Hematopoietic multipotent progenitor cell (in vitro differentiated cells): ENCODE measurements around the gene TRAM2. TPM values are rescaled to one million over a fixed set of nuclear protein-coding genes. Genes with fewer than 3 reads are reported as not detected.
"Not testable (repeated sequence)": the region's sequence is repeated elsewhere in the genome, so short reads cannot be mapped to it uniquely, and the experiment has no call there.

Experiments used
- DNase-seq, 3 donors: peaks; one replicate each; pipeline ENCODE4 v3.0.0-alpha.2; 2011 to 2015; ENCODE audit warnings: low read depth in 2 of 3, low spot score in 2 of 3
- total RNA-seq: library from RNA; depleted of rRNA; stranded (reverse); fragments of >200 nt; gene quantifications from one replicate; pipeline ENCODE4 v1.2.3, GENCODE V29; 2012

TRAM2 gene
- total RNA-seq, 1 donor, result 8.6 TPM

DNA sequence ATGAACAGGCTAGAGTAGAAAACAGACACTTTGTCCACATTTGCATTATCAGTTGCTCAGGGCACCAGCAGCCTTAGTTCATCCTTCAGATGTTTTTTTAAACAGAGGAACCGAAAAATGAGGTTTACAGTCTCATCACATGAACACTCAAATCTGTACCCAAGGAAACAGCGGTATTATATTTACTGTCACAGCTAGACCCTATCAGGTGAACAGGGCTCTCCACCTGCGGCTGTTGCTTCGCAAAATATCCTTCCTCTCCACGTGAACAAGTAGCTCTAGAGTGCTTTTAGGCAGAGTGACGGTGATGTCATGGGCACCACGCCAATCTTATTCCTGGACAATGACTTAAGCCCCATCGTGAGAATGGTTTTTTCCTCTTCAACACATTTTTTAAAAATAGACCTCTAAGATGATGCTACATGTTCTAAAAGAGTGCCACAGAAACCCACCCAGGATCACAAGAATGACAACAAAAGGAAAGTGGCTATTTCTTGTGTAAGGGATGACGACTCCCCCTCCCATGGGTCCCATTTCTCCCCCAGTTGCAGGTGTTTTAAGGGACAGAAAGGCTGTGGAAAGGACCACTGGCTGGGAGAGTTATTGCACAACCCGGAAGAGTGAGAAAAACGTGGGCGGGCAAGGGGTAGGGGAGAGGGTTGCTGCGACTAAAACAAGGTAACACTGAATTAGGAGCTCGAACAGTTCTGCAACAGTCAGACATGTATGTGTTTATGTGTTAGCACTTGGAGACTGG is 79.0 kb downstream of the TRAM2 start:
- DNase-seq, result no peak

DNA sequence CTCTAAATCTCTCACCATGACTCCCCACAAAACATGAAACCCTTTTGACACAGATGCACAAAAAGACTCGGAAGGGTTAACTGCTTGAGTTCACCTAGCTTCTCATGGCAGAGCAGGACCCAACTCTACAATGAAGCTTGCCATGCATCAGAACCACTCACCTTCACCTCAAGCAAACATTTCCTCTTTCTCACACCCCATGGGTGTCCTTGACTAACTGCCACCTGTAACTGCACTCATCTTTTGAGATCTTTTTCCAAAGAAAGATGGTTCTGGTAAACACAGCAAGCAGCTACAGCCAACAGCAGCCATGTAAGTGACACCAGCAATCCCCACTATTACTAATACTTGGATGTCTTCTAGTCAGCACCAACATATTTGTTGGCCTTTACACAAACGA is 80.2 kb downstream of the TRAM2 start:
- no peak for DNase-seq

DNA sequence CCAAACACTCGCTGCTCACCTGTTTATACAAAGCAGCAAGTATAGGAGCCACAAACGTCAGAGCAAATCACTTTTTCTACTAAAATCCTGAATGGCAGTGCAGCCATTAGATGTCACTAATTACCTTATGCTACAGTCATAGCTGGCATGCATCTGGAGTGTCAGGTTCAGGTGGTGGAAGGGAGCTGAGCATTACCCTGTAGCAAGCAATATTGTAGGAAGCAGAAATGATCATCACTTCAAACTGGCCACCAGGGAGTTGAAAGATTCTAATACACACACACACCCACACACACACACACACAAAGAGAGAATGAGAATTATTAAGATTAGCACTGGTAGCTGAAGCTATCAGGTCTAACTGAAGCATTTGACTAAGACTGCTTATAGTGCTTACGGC is 80.9 kb downstream of the TRAM2 start:
- DNase-seq, result no peak

DNA sequence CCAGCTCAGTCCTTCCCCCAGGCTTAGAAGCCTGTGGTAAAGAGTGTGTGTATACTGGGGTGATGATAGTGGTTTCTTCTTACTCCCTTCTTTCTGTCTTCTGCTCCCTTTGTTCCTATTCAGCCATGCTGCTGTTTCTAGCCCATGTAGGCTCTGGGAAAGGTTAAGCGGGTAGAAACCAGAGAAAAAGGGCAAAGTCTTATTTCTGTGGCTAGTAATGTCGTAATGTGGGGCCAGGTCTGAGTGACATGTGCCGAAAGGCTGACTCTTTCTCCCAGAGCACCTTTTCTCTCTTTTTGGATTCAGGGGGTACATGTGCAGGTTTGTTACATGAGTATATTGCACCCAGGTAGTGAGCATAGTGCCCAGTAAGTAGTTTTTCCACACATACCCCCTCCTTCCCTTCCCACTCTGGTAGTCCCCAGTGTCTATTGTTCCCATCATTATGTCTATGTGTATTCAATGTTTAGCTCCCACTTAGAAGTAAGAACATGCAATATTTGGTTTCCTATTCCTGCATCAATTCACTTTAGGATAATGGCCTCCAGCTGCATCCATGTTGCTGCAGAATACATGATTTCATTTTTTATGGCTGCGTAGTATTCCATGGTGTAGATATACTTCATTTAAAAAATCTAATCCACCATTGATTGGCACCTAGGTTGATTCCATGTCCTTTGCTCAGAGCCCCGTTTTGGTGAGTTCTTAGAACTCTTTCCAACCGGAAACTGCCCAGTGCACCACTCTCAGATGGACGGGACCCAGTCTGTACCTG is 82.4 kb downstream of the TRAM2 start:
- DNase-seq, result no peak

DNA sequence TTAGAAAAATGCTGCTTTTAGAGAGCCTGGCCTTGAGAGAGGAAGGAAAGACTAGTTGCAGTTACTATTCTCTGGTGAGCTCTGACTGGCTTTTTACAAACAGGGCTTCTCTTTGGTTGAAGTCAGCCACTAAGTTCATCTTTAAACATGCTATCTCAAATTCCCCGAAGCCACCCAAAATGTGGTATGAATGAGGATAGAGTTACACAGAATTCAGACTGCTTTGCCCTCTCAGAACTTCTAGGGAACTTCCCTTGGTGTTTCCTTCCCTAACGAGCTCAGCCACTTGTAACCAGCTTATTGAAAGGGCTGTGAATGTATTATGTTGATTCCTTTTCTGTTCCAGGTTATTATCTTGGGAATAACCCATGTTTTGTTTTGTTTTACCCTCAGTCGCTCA is 83.2 kb downstream of the TRAM2 start:
- no peak for DNase-seq

DNA sequence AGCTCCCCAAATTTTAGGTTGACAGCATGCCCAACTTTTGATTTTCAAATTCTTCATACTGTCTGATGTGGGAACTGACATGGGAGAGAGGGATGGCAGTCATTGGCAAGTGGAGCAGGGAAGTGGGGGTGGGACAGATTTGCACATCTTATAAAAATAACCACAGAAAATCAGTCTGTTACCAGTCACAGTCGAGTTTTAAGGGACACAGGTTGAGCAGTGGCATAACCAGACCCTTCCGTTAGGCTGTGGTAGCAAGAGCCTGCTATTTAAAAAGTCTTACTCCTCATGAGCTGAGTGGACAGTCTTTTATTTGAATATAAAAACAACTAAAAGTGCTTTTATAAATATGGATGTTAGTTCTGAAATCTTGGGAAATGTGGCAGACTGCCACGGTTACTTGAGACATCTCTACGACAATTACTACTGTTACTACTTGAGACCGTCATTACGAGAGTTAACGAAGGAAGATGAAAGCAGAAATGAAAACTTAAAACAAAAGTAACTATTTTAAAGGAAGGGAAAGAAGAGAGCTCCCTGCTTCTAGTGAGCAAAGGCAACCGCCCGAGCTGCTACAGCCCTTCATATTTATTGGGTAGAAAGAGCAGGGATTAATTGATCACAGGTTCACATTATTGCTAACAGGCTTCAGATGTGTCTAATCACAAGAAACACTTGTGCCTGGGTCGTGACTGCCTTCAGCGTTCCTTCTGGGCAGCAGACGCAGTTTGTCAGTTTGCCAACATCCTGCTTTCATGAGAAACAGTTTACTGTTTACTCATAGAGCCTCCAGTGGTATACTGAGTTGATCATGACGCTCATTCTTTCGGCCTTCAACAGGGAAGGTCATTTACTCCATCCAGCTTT is 85.4 kb downstream of the TRAM2 start:
- DNase-seq, result no peak

DNA sequence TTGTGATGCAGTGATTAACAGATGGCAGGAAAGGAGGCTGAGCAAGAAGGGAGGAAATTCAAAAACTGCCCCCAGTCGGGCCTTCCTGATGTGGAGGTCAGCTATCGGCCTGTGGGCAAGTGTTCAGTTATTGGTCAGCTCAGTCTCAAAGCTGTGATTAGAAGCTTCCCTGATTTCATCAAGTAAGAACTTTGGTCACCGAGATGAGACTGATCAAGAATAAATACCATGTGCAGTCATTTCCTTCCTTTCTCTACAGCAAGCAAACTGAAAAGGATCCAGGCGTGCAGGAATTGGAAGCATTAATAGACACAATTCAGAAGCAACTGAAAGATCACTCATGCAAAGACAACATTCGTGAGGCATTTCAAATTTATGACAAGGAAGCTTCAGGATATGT is 87.0 kb downstream of the TRAM2 start:
- no peak for DNase-seq

DNA sequence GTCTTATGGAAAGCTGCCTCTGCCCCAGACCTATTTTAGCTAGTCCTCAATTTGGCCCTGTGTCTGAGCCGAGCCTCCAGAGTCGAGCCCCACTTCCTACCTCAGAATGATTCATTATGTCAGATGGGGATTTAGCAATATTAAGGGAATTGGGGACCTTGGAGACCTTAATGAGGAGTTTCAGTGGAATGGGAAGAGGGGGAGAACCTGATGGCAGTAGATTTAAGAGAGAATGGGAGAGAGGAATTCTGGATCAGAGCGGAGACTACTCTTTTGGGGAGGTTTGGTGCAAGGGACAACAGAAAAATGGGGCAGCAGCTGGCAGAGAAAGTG is 93.2 kb downstream of the TRAM2 start:
- no peak for DNase-seq

DNA sequence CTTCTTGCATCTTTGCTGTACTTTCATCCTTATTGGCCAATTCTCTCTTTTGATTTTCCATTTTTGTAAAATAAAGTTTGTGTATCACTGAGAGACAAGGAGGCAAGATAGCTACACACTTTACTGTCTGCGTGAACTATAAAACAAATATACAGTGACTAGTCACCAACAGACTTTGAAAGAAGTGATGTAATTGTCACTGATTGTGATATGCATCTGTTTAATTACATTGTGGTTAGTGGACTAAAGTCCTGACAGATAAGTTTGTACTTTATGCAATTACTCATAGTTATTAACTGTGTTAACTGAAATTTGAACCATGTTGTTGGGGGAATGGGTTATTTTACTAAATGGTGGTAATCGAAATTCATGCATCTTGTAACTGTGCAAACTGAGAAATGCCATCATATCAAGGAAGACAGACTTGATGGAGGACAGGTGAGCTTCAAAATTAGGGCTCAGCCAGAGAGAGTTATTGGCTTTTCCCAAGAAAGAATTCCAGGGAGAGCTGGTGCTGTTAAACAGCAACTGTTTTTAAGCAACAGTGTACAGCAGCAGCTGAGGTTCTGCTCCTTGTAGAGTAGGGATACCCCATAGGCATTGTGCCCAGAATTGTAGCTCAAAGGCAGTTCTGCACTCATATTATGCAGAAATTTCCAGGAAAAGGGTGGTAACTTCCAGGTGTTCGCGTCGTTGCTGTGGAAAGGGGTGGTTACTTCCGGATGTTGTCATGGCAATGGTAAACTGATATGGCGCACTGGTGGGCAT is 93.8 kb downstream of the TRAM2 start:
- DNase-seq, result no peak

DNA sequence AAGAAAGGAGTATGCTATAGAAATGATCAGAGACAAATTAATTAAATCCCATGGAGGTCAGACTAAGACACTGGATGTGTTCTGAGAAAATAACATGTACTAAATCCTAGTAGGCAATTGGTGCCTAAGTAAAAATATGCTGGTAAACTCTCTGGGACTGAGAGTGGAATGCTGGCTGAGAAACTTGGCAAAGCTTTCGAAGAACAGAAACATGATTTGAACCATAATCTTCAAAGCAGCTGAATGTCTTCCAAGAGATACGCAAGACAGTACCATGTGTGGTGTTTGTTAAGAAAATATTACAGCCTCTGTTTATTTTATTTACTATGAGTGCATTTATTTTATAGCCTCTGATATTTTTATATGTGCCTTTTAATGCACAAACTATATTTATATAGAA is 101.6 kb downstream of the TRAM2 start:
- no peak for DNase-seq

DNA sequence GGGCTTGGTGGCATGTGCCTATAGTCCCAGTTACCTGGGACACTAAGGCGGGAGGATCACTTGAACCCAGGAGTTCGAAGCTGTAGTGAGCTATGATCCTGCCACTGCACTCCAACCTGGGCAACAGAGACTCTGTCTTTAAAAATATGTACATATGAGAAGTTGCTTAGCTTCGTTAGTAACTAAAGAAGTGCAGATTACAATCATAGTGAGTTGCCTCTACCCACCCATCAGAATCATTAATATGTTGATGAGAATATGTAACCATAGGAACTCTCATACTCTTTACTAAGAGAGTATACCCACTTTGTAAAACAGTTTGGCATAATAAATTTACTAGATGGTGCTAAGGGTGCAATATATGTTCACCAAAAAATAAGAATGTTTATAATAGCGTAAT is 102.7 kb downstream of the TRAM2 start:
- no peak for DNase-seq

DNA sequence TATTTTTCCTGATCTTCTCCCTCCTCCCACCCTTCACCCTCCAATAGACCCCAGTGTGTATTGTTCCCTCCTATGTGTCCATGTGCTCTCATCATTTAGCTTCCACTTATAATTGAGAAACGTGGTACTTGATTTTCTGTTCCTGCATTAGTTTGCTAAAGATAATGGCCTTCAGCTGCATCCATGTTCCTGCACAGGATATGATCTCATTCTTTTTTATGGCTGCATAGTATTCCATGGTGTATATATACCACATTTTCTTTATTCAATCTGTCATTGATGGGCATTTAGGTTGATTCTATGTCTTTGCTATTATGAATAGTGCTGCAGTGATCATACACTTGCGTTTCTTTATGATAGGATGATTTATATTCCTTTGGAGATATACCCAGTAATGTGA is 115.7 kb downstream of the TRAM2 start:
- not testable (repeated sequence) for DNase-seq

DNA sequence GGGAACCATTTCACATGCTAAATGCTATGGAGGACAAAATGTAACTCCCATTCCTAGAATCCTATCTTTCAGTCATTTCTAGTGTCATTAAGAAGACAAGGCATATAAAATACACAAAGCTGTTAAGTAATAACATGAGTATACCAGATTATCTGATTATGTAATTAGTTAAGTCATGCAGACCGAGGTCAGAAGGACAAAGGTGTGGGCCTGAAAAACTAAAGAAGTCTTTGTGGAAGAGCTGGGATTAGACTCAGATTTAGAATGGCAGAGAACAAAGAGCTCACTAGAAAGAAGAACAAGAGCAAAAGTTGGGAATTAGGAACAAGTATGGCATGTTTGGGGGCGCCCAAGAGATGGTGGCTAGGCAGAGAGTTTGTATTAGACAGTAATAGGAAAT is 119.8 kb downstream of the TRAM2 start:
- no peak for DNase-seq

DNA sequence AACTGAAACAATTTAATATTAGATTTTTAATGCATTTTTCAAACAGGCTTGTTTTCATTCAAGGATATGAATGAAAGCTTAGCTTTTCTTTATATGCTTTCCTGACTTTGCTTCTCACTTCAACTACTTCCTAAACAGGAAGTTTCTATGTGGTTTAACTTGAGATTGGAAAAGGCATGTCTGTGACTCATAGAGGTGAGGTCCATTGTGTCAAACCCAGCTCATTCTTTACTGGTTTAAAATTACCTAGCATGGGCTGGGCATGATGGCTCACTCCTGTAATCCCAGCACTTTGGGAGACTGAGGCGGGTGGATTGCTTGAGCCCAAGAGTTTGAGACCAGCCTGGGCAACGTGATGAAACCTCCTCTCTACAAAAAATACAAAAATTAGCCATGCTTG is 122.3 kb downstream of the TRAM2 start:
- DNase-seq, result no peak

Other genes starting within 250 kb of the TRAM2 start
- 17.0 TPM for gene PAQR8, start 214.9 kb downstream of the TRAM2 start, total RNA-seq
- gene EFHC1, start 156.7 kb downstream of the TRAM2 start, total RNA-seq, result 33.7 TPM
- 10.2 TPM for gene TMEM14A, start 94.1 kb upstream of the TRAM2 start, total RNA-seq
- gene GSTA2, start 186.4 kb upstream of the TRAM2 start, total RNA-seq, result not detected
- gene GSTA1, start 226.8 kb upstream of the TRAM2 start, total RNA-seq, result not detected